ENCODE results near the gene HDGF. TPM values are rescaled to one million over a fixed set of nuclear protein-coding genes. Genes with fewer than 3 reads are reported as not detected.

The HDGF gene
- total and polyA plus RNA-seq, 9 of the 15 experiments (the other 6 are each of a cell fraction or from before 2014, with no cell fraction given), result 38.8 to 601 (median 400) TPM

DNA sequence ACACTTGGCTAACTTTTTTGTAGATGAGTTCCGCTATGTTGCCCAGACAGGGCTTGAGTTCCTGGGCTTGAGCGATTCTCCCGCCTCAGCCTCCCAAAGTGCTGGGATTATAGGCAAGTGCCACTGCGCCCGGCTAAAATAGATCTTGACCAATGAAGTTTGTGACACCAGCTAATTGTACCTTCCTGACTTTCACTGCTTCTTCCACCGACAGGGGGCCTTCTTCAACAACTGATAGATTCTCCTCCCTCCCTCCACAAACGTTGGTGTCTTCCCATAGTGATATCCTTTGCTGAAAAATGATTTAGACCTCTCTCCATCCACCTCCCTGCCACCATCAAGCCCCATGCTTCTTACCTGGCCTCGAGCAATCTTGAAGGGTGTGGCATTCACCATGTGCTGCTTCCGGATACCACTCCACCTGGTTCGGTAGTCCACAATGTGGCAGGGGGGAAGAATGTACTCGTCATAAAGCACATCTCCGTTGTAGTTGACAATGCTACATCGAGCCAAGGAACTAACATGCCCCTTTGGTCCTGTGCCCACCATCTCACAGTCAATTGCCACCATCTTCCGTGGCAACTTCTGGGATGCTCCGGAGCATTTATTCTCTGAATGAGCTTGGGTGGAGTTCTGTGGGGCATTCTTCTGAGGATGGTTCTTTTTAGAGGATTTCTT lies 24.8 kb downstream of the HDGF start (continued):
- no peak for TF ChIP-seq HOMEZ (CRISPR knock-in tag; IDR thresholded peaks at IDR 0.05)
- no peak for TF ChIP-seq CREB3L1 (IDR thresholded peaks at IDR 0.05; ENCODE audit: borderline replicate concordance, low read depth)
- TF ChIP-seq, protein P1, sequence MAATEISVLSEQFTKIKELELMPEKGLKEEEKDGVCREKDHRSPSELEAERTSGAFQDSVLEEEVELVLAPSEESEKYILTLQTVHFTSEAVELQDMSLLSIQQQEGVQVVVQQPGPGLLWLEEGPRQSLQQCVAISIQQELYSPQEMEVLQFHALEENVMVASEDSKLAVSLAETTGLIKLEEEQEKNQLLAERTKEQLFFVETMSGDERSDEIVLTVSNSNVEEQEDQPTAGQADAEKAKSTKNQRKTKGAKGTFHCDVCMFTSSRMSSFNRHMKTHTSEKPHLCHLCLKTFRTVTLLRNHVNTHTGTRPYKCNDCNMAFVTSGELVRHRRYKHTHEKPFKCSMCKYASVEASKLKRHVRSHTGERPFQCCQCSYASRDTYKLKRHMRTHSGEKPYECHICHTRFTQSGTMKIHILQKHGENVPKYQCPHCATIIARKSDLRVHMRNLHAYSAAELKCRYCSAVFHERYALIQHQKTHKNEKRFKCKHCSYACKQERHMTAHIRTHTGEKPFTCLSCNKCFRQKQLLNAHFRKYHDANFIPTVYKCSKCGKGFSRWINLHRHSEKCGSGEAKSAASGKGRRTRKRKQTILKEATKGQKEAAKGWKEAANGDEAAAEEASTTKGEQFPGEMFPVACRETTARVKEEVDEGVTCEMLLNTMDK (IDR thresholded peaks at IDR 0.05; ENCODE audit: borderline replicate concordance, insufficient read depth, low read depth, low read length, poor library complexity, severe bottlenecking), result peak; percentile 85
- peak; percentile 78 to 89 (median 80) for TF ChIP-seq CTCF (IDR thresholded peaks at IDR 0.05 in 2 of 3, conservative IDR thresholded peaks at IDR 0.05 in 1 of 3; ENCODE audit: insufficient read depth in 2 of 3, low read depth in 1 of 3, low read length in 3 of 3)
- no peak for TF ChIP-seq ZKSCAN8 (CRISPR knock-in tag; IDR thresholded peaks at IDR 0.05)
- TF ChIP-seq ZNF699 (CRISPR knock-in tag; IDR thresholded peaks at IDR 0.05; ENCODE audit: insufficient replicate concordance), result no peak
- TF ChIP-seq PREB (CRISPR knock-in tag; IDR thresholded peaks at IDR 0.05), result no peak
- TF ChIP-seq ZBTB49 (CRISPR knock-in tag; IDR thresholded peaks at IDR 0.05; ENCODE audit: borderline replicate concordance), result no peak
- no peak for TF ChIP-seq MAFG (tag; conservative IDR thresholded peaks at IDR 0.05)
- no peak for TF ChIP-seq OTX1 (CRISPR knock-in tag; IDR thresholded peaks at IDR 0.05)
- TF ChIP-seq NBN (IDR thresholded peaks at IDR 0.05; ENCODE audit: low read depth), result no peak
- TF ChIP-seq, protein P2, sequence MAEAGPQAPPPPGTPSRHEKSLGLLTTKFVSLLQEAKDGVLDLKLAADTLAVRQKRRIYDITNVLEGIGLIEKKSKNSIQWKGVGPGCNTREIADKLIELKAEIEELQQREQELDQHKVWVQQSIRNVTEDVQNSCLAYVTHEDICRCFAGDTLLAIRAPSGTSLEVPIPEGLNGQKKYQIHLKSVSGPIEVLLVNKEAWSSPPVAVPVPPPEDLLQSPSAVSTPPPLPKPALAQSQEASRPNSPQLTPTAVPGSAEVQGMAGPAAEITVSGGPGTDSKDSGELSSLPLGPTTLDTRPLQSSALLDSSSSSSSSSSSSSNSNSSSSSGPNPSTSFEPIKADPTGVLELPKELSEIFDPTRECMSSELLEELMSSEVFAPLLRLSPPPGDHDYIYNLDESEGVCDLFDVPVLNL (CRISPR knock-in tag; IDR thresholded peaks at IDR 0.05; ENCODE audit: low read depth), result no peak
- peak; percentile 59 for TF ChIP-seq CHD1 (IDR thresholded peaks at IDR 0.05; ENCODE audit: low read length)

Data from K562 (cell line).